ENCODE measurements around the gene DCDC1.

The DCDC1 gene

GRCh38 chr11:30816959-30817880 lies 552.3 kb downstream of the DCDC1 start:
- Histone ChIP-seq H3K36me3 (ENCODE audit: control insufficient read depth, insufficient read depth, low read length) (no peaks in the 10 kb centered on the region), H3K4me1 (ENCODE audit: control insufficient read depth, insufficient read depth, low read length) (no peaks in the 10 kb centered on the region), H3K4me3 (ENCODE audit: low read depth, low read length) (no peak overlapping the region), H3K27me3 (ENCODE audit: control insufficient read depth, insufficient read depth, low read length) (no peaks in the 10 kb centered on the region), H3K9me3 (ENCODE audit: control insufficient read depth, insufficient read depth, low read length) (no peaks in the 10 kb centered on the region), H3K9ac (ENCODE audit: low read depth, low read length) (no peak overlapping the region)

GRCh38 chr11:30815619-30816018 lies 553.9 kb downstream of the DCDC1 start:
- no peaks in the 10 kb centered on the region for H3K9me3 ChIP-seq (ENCODE audit: control insufficient read depth, insufficient read depth, low read length)
- no peaks in the 10 kb centered on the region for H3K4me1 ChIP-seq (ENCODE audit: control insufficient read depth, insufficient read depth, low read length)
- no peaks in the 10 kb centered on the region for H3K36me3 ChIP-seq (ENCODE audit: control insufficient read depth, insufficient read depth, low read length)
- no peak overlapping the region for H3K4me3 ChIP-seq (ENCODE audit: low read depth, low read length)
- no peak overlapping the region for H3K9ac ChIP-seq (ENCODE audit: low read depth, low read length)
- no peaks in the 10 kb centered on the region for H3K27me3 ChIP-seq (ENCODE audit: control insufficient read depth, insufficient read depth, low read length)

- Histone ChIP-seq H3K27me3 (ENCODE audit: control insufficient read depth, insufficient read depth, low read length) (no peaks in the 10 kb centered on the region), H3K9ac (ENCODE audit: low read depth, low read length) (no peak overlapping the region), H3K9me3 (ENCODE audit: control insufficient read depth, insufficient read depth, low read length) (no peaks in the 10 kb centered on the region), H3K4me1 (ENCODE audit: control insufficient read depth, insufficient read depth, low read length) (no peaks in the 10 kb centered on the region), H3K36me3 (ENCODE audit: control insufficient read depth, insufficient read depth, low read length) (no peaks in the 10 kb centered on the region), H3K4me3 (ENCODE audit: low read depth, low read length) (no peak overlapping the region)
These were observed 554.8 kb downstream of the DCDC1 start for GRCh38 chr11:30814737-30815136.
